GM12878 (cell line): ENCODE results near the gene OVOL1. TPM values are rescaled to one million over a fixed set of nuclear protein-coding genes. Genes with fewer than 3 reads are reported as not detected.

Experiments
- ATAC-seq: fragments of 200-7000 bp; cut with Tn5 transposase; 3 replicates; pipeline ENCODE4 v1.9.1; 2020; ENCODE audit warnings: mild to moderate bottlenecking, moderate library complexity
- BruUV-seq: library from RNA; stranded (reverse); fragments of 400-500 nt; replicated peaks from 2 replicates; lab custom pipeline; 2021; lab: Mats Ljungman, UMichigan
- CTCF ChIA-PET: fragments of 300-600 bp; sonication (Branson Sonifier 250); formaldehyde crosslinking; extraction: SDS; loops from one replicate; lab custom pipeline; 2021; ENCODE audit warnings: inconsistent platforms; lab: Yijun Ruan, JAX
- POLR2A ChIA-PET: fragments of 350-600 bp; formaldehyde crosslinking; extraction: SDS; loops from one replicate; lab custom pipeline; 2021; ENCODE audit warnings: inconsistent platforms; lab: Charles Lee
- RAD21 ChIA-PET: fragments of 300-600 bp; sonication (Branson Sonifier 250); formaldehyde crosslinking; loops from one replicate; lab custom pipeline; 2023; ENCODE audit warnings: antibody characterized with exemption; ENCODE audit not compliant: unreplicated experiment; lab: Charles Lee
- SMC1A ChIA-PET: fragments of 300-600 bp; sonication (Branson Sonifier 250); formaldehyde crosslinking; loops from one replicate; lab custom pipeline; 2023; ENCODE audit not compliant: unreplicated experiment, uncharacterized antibody; lab: Charles Lee
- DNase-seq: peaks from one replicate; pipeline ENCODE4 v3.0.0-alpha.2; 2011; ENCODE audit warnings: low read depth, low spot score
- FAIRE-seq: peaks from 3 replicates; lab custom pipeline; 2011; peaks lifted over from hg19 to GRCh38; lab: Jason Lieb, UNC
- H2AFZ ChIP-seq: 2 replicates; pipeline ENCODE4 v1.6.0; 2011; ENCODE audit warnings: low read depth, low read length, control low read depth; ENCODE audit not compliant: control insufficient read depth
- H3K27ac ChIP-seq: 2 replicates; pipeline ENCODE4 v1.5.1; 2011; ENCODE audit warnings: control low read depth; ENCODE audit not compliant: control insufficient read depth, insufficient read depth
- H3K27me3 ChIP-seq, 2 experiments: replicated peaks in 1 of 2; 2 replicates each; pipeline versions ENCODE4 v1.6.0 to v1.6.1; 2011; ENCODE audit warnings: low read length in 1 of 2; ENCODE audit not compliant: control insufficient read depth in 2 of 2, insufficient read depth in 2 of 2
- H3K36me3 ChIP-seq, 2 experiments: 2 replicates each; pipeline ENCODE4 v1.5.1; 2011; ENCODE audit warnings: low read length in 1 of 2; ENCODE audit not compliant: control insufficient read depth in 2 of 2, insufficient read depth in 2 of 2
- H3K4me1 ChIP-seq: 2 replicates; pipeline ENCODE4 v1.6.1; 2011; ENCODE audit warnings: mild to moderate bottlenecking, low read length, moderate library complexity, mixed read lengths; ENCODE audit not compliant: control insufficient read depth, insufficient read depth
- H3K4me2 ChIP-seq: 2 replicates; pipeline ENCODE4 v1.6.0; 2011; ENCODE audit warnings: control low read depth; ENCODE audit not compliant: control insufficient read depth, insufficient read depth
- H3K4me3 ChIP-seq: fragments of 200-600 bp; sonication (generic); 2 replicates; pipeline ENCODE4 v1.5.1; 2016
- H3K79me2 ChIP-seq: 2 replicates; pipeline ENCODE4 v1.6.0; 2011; ENCODE audit warnings: low read length; ENCODE audit not compliant: control insufficient read depth, insufficient read depth
- H3K9ac ChIP-seq: 2 replicates; pipeline ENCODE4 v1.8.0; 2011; ENCODE audit warnings: low read length, control low read depth, mixed read lengths; ENCODE audit not compliant: control insufficient read depth, insufficient read depth
- H3K9me3 ChIP-seq: replicated peaks from 3 replicates; pipeline ENCODE4 v1.5.1; 2011; ENCODE audit warnings: mild to moderate bottlenecking, low read length; ENCODE audit not compliant: control insufficient read depth, insufficient read depth
- H4K20me1 ChIP-seq: 2 replicates; pipeline ENCODE4 v1.6.0; 2011; ENCODE audit not compliant: control insufficient read depth, insufficient read depth
- BCL3 ChIP-seq: IDR thresholded peaks from 2 replicates; pipeline ENCODE4 v1.6.1; 2011; ENCODE audit warnings: borderline replicate concordance, low read depth, mild to moderate bottlenecking, moderate library complexity, low read length; ENCODE audit not compliant: insufficient read depth, poor library complexity, severe bottlenecking
- CBX5 ChIP-seq: sonication (generic); IDR thresholded peaks from 2 replicates; pipeline ENCODE4 v1.6.1; 2016; ENCODE audit warnings: low read depth, moderate library complexity, mild to moderate bottlenecking, inconsistent platforms
- CHD4 ChIP-seq: fragments of 200-600 bp; sonication (generic); IDR thresholded peaks from 2 replicates; pipeline ENCODE4 v1.6.1; 2016; ENCODE audit warnings: mild to moderate bottlenecking
- CUX1 ChIP-seq: IDR thresholded peaks from 2 replicates; pipeline ENCODE4 v1.6.1; 2012; ENCODE audit warnings: improper control_type of control experiment, low read depth, low read length; ENCODE audit not compliant: insufficient replicate concordance
- EP300 ChIP-seq, 2 experiments: fragments of 150-350 bp in 1 of 2; IDR thresholded peaks; 2 replicates each; pipeline ENCODE4 v1.6.1; 2011 to 2012; ENCODE audit warnings: low read depth in 2 of 2, low read length in 2 of 2, borderline replicate concordance in 1 of 2, improper control_type of control experiment in 1 of 2, inconsistent platforms in 1 of 2; ENCODE audit not compliant: control insufficient read depth in 1 of 2
- HSF1 ChIP-seq: fragments of 150-350 bp; IDR thresholded peaks from 2 replicates; pipeline ENCODE4 v1.6.1; 2014; ENCODE audit warnings: mild to moderate bottlenecking, low read depth, low read length
- MEF2B ChIP-seq: fragments of 450-650 bp; IDR thresholded peaks from 2 replicates; pipeline ENCODE4 v1.6.1; 2018; ENCODE audit warnings: mild to moderate bottlenecking, moderate library complexity; ENCODE audit not compliant: partially characterized antibody, poor library complexity, severe bottlenecking
- MLLT1 ChIP-seq: fragments of 450-650 bp; IDR thresholded peaks from 2 replicates; pipeline ENCODE4 v1.6.1; 2016; ENCODE audit warnings: mild to moderate bottlenecking
- MTA3 ChIP-seq: IDR thresholded peaks from 2 replicates; pipeline ENCODE4 v1.6.1; 2012; ENCODE audit warnings: low read length, inconsistent platforms, borderline replicate concordance
- NBN ChIP-seq: fragments of 450-650 bp; IDR thresholded peaks from 2 replicates; pipeline ENCODE4 v1.6.1; 2016
- SIN3A ChIP-seq: IDR thresholded peaks from 2 replicates; pipeline ENCODE4 v1.6.1; 2012; ENCODE audit warnings: low read depth, low read length, improper control_type of control experiment
- SUPT20H ChIP-seq: IDR thresholded peaks from 2 replicates; pipeline ENCODE4 v1.6.1; 2011; ENCODE audit warnings: low read depth, mild to moderate bottlenecking, low read length, moderate library complexity, borderline replicate concordance; ENCODE audit not compliant: control insufficient read depth
- TCF3 ChIP-seq: IDR thresholded peaks from 2 replicates; pipeline ENCODE4 v1.6.1; 2012; ENCODE audit warnings: low read depth, mild to moderate bottlenecking, low read length, borderline replicate concordance; ENCODE audit not compliant: insufficient read depth
- ZNF274 ChIP-seq: IDR thresholded peaks from one replicate; pipeline ENCODE4 v1.8.0; 2011; ENCODE audit not compliant: insufficient read length, insufficient read depth
- WGBS: methylation state at CpG from one replicate; pipeline ENCODE4 v1.1.6; 2016; ENCODE audit warnings: low lambda C conversion rate; ENCODE audit not compliant: insufficient replicate concordance, insufficient coverage; ENCODE audit errors: missing lambda C conversion rate; 5-methylcytosine and 5-hydroxymethylcytosine counted together
- in situ Hi-C: fragments of 300-500 bp; cut with MboI; formaldehyde crosslinking; loops from 9 replicates; pipeline ENCODE4 v1.14.3; 2018; ENCODE audit warnings: mixed read lengths
- intact Hi-C: fragments of 100-400 bp; cut with micrococcal nuclease; formaldehyde crosslinking; loops from one replicate; pipeline ENCODE4 v1.14.2; 2022; ENCODE audit not compliant: unreplicated experiment
- polyA plus RNA-seq, 11 experiments: library from polyadenylated mRNA; depleted of rRNA in 4 of 11; unstranded in 6 of 11; stranded (reverse) in 5 of 11; fragments of >200 nt; fragmentation: Nextera tagmentation in 4 of 11; fragmentation: Illumina TruSeq in 1 of 11; extraction: Ambion mirVana in 4 of 11; extraction: Trizol in 1 of 11; gene quantifications; 1 replicate in 1 of 11; 2 replicates in 10 of 11; pipeline versions ENCODE4 v1.2.1 to v1.2.3, GENCODE V29; 2011 to 2016; ENCODE audit warnings: inconsistent platforms in 2 of 11, missing spikeins in 2 of 11, low read depth in 1 of 11
- total RNA-seq, 4 experiments: library from RNA; depleted of rRNA in 3 of 4; stranded (reverse); fragments of >200 nt in 3 of 4; fragmentation: Illumina TruSeq in 1 of 4; extraction: Trizol in 1 of 4; gene quantifications; 2 replicates each; pipeline versions ENCODE4 v1.2.1 to v1.2.3, GENCODE V29; 2013 to 2021

OVOL1 gene
- total and polyA plus RNA-seq, 10 of the 15 experiments (the other 5 are each of a cell fraction or from before 2014, with no cell fraction given) = 0.04 to 0.96 (median 0.09) TPM; not detected in 7

- CTCF ChIA-PET = interaction anchor here (0.6 to 2.3 kb wide), 2 partner anchors 15 to 18 kb away, joined by 3 to 11 read pairs; no protein-coding TSS in a partner anchor
- H3K79me2 ChIP-seq = no peaks in the 10 kb centered on the region
- no TSS peak for BruUV-seq
- no peak overlapping the region for H2AFZ ChIP-seq
- H4K20me1 ChIP-seq = no peaks in the 10 kb centered on the region
- no peaks in the 10 kb centered on the region for H3K27me3 ChIP-seq
- ATAC-seq = no peak
- no peaks in the 10 kb centered on the region for H3K36me3 ChIP-seq
- FAIRE-seq = no peak
- peaks cover 6% of the 10 kb centered on the region; the same call in 1 of the 2 replicates for H3K4me1 ChIP-seq
- POLR2A ChIA-PET = interaction anchor here (1.3 kb wide), 1 partner anchor 15 kb away, joined by 3 read pairs; no protein-coding TSS in a partner anchor
- 42% methylated on average over 13 of the region's 13 CpGs for WGBS
- no peak overlapping the region for H3K9ac ChIP-seq
- H3K27ac ChIP-seq = no peak overlapping the region
- H3K4me3 ChIP-seq = no peak overlapping the region
- in situ Hi-C loops = no loop called here
- SMC1A ChIA-PET = interaction anchor here (1.7 kb wide), 1 partner anchor 18 kb away, joined by 5 read pairs; no protein-coding TSS in a partner anchor
- no peaks in the 10 kb centered on the region for H3K9me3 ChIP-seq
- no peak overlapping the region for H3K4me2 ChIP-seq
- DNase-seq = no peak
- intact Hi-C loops = no loop called here
- RAD21 ChIA-PET = interaction anchor here (2.8 kb wide), 1 partner anchor 20 kb away, joined by 6 read pairs; no protein-coding TSS in a partner anchor
- no peak for TF ChIP-seq EP300 (IDR thresholded peaks at IDR 0.05; ENCODE audit: borderline replicate concordance in 1 of 2, control insufficient read depth in 1 of 2, low read depth in 2 of 2, low read length in 2 of 2)
- TF ChIP-seq CUX1 = no peak
- TF ChIP-seq MEF2B = no peak
- no peak for TF ChIP-seq HSF1
- TF ChIP-seq MTA3 = no peak
- TF ChIP-seq SUPT20H = no peak
- TF ChIP-seq ZNF274 = no peak
- TF ChIP-seq BCL3 = no peak
- TF ChIP-seq CBX5 = no peak
- TF ChIP-seq NBN = no peak
- TF ChIP-seq TCF3 = no peak
- TF ChIP-seq MLLT1 = no peak
- TF ChIP-seq SIN3A = no peak
- TF ChIP-seq CHD4 = no peak
Measured at GRCh38 chr11:65797711-65798110, 10.8 kb downstream of the OVOL1 start.
